Activated naive CD4-positive, alpha-beta T cell (primary cell): Measurements from ENCODE around the gene ZNF687.

Experiments used
- DNase-seq, 4 experiments: peaks; one replicate each; lab custom pipeline; 2025; lab: John Stamatoyannopoulos, UW

ZNF687 gene

GRCh38 chr1:151314137-151314875 lies 32.2 kb downstream of the ZNF687 start:
- DNase-seq = no peak

DNA sequence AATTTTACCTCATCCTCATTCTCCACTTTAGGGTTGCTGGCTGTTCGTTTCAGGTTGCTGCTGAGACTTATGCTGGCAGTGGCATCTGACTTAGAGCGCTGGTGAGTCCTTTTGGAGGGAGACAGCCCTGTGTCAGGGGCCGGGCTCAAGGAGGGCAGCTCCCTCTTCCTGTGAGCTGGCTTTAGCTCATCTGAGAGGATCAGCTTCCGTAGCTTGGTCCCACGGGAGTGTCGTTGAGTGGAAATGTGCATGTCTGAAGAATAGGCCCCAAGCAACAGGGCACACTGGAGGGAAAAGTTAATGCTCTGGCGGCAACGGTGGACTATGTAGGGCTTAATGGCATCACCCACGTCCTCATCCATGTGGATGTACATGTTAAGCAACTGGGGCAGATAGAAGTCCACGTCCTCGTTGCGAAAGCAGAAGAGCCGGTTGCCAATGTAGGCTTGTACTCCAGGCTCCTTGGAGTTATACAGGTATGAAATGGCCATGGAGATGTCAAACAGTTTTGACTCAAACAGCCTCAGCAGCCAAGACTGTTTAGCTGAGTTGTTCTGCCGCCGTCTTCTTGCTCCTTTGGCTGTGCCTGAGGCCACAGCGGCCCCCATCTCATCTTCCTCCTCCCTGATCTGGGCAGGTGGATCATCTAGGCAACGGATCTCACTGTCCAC lies 33.6 kb downstream of the ZNF687 start:
- DNase-seq = no peak

DNA sequence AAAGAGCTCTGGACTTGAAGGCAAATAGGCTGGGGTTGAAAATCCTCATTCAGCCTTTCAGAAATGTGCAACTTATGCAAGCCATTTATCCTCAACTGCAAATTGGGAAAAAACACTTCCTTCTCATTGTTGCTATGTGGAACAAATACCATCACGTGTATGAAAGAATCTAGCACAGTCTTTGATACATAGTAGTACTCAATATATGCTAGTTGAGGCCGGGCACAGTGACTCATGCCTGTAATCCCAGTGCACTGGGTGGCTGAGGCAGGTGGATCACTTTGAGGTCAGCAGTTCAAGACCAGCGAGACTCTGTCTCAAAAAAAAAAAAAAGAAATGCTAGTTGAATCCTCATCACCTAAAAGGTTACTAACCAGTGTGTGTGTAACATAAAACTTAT lies 36.9 kb downstream of the ZNF687 start:
- no peak for DNase-seq

GRCh38 chr1:151324390-151324930 lies 42.4 kb downstream of the ZNF687 start:
- no peak for DNase-seq

DNA sequence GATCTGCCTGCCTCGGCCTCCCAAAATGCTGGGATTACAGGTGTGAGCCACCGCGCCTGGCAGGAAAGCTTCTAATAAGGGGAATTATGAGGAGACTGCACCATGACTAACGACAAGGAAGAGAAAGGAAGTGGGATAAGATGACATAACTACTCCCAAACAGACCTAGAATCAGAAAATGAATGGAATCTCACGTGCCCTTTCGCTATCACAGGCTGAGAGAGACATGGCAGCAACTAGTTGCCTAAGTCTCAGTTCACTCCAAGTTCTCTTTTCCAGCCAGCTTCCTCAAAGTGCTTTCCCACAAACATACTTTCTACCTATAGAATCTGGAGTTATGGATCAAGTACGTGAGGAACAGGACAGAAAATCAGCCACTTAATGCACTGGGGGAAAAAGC lies 43.1 kb downstream of the ZNF687 start:
- no peak for DNase-seq

- DNase-seq = no peak
Measured at GRCh38 chr1:151325646-151326429, 43.7 kb downstream of the ZNF687 start.

DNA sequence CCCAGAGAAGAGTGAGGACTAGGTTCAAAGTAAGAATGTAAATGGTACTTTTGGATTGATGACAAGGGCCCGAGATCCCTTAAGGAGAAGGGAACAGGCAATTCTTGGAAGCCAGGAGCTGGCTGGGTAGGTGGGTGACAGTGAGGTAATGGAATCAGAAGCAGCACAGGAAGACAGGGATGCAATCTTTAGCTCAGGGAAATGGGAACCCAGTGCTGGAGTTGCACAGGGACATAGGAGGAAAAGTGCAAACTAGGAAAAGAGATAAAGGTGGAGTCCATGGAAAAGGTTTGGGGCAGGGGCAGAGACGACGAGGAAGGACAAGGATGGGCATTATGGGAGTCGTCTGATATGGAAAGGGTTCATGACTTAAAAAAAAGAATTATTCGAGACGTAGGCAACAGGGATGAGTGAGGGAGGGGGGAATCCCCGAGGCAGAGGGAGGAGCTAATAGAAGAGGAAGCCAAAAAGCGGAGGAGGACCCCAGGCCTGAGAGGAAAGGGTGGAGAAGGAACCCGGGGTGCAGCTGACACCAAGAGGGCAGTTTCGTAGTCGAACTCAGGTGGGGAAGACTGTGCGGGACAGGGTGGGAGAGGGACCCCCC lies 44.6 kb downstream of the ZNF687 start:
- no peak for DNase-seq

DNA sequence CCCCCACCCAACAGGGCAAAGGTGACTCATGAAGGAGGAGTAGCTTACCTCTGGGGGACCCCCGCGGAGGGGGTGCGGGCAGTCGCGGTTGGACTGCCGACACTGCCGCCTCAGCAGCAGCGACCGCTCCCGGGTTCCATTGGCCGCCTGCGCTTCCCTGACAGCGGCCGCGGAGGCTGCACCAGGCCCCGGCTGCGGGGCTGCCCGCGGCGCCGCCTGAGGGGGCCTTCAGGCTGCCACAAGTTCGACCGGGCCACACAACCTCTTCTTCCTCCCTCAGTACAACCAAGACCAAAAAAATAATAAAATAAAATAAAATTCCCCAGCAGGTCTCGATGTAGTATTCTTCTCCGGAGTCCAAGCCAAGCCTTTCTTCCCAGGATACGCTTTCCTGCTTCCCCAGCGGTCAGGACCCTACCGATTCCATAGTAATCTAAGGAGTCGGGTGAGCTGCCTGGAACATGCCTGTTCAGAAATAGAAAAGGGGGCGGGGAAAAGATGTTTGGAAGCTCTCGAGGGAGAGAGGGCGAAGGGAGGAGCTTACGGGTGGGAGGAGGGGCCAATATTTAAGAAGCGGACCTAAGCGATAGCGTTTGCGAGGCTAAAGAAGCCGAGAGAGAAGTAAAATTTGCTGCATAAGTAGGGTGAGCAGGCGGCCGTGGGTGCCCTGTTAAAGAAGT lies 45.3 kb downstream of the ZNF687 start, which contains the start of gene PI4KB:
PI4KB (minus strand) TSS at position 194 of the 680 bp plus-strand sequence. CDS start 10,935 bp downstream, outside the sequence.
- peak; percentile 53 to 72 (median 66) for DNase-seq

DNA sequence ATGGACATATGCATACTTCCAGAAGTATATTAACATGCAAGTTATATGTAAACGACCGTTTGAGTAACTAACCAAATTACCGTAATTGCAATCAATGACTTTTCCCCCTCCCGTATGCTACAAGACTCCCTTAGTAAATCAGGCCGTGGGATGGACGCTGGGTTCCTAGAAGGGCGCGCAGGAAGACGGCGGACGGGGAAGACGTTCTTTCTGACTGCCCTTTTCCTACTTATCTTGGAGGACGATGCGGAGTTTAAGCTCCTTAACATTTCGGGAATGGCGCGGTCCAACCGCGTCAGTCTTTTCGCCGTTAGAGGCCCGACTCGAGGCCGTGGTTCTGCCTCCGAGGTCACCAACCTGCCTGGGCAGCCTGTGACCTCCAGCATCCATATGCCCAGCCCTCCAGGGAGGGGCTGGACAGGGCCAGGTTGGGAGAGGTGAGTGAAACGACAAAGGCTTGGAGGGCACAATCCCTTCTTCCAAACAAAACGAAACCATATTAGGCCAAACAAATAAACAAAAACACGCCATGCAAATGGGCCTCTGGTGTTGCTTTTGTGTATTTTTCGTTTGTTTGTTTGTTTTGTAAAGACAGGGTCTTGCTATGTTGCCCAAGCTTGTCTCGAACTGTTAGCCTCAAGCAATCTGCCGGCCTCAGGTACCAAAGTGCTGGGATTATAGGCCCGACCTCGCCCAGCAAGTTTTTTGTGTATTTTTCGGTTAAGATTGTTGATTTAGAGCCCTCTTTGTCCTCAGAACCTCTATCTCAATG lies 46.0 kb downstream of the ZNF687 start:
- no peak for DNase-seq

- DNase-seq = no peak
Measured at GRCh38 chr1:151334822-151335221, 52.7 kb downstream of the ZNF687 start.

GRCh38 chr1:151336556-151336955 lies 54.5 kb downstream of the ZNF687 start:
- no peak for DNase-seq

DNA sequence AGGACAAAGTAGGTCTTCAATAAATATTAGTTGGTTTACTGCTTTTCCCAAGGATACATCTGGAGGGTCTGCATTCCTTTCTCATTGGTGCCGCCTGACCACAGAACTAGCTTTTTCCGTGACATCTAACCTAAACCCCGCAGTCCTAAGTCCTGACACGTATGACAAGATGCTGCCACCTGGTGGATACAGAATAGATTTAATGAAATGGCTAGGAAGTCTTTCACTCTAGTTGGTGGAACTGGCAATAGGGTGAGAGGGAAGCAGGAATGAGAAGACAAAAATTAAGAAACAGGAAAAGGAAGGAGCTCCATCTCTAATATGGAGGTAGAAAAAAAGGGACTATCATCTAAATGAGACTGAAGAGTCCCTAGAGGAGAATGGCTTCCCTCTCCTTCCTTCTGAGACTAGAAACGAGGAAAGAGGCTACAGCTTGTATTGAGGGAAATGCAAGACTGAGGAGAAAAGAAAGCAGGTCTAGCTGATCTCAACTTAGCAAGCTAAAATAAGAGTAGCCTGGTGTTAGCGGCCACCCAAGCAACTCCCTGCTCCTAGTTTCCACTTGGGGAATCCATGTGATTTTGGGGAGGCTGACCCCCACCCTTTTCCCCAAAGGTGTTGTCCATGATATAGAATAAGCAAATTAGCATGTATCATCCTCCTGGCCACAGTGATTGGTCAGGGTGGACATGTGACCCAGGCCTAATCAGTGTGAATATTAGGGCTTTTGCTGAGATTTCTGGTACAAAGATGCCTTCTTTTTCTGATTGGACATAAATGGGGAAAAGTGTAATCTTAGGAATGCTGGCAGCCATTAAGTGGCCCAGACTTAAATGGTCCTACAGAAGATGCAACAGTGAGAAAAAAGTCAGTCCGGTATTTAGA lies 59.0 kb downstream of the ZNF687 start:
- DNase-seq = peak in 2 of 4 experiments; percentile 7 to 9
